DMS114 treated with DMSO at 0.1 percent for 48 hours (cell line): ENCODE results near the gene SIRT2.
"Not testable (repeated sequence)": the region's sequence is repeated elsewhere in the genome, so short reads cannot be mapped to it uniquely, and the experiment has no call there.

Source experiments
- DNase-seq: peaks from one replicate; lab custom pipeline; 2025; ENCODE audit not compliant: unreplicated experiment; lab: John Stamatoyannopoulos, UW

Gene SIRT2

GRCh38 chr19:38898788-38899446, 501 bp downstream of the SIRT2 start:
- DNase-seq, result no peak

- no peak for DNase-seq
Observed at GRCh38 chr19:38894968-38895367, 4.5 kb downstream of the SIRT2 start.

GRCh38 chr19:38893341-38893771, 6.1 kb downstream of the SIRT2 start:
- DNase-seq, result no peak

- no peak for DNase-seq
Observed at GRCh38 chr19:38892841-38893240, 6.6 kb downstream of the SIRT2 start.

GRCh38 chr19:38891771-38892170, 7.6 kb downstream of the SIRT2 start:
- DNase-seq, result no peak

- no peak for DNase-seq
Observed at GRCh38 chr19:38890686-38891085, 8.7 kb downstream of the SIRT2 start.

- DNase-seq, result no peak
Observed at GRCh38 chr19:38889803-38890202, 9.6 kb downstream of the SIRT2 start.

- no peak for DNase-seq
Observed at GRCh38 chr19:38888876-38889275, 10.5 kb downstream of the SIRT2 start.

GRCh38 chr19:38884691-38885090, 14.7 kb downstream of the SIRT2 start:
- DNase-seq, result not testable (repeated sequence)

- DNase-seq, result no peak
Observed at GRCh38 chr19:38883286-38883685, 16.1 kb downstream of the SIRT2 start.

GRCh38 chr19:38880882-38881609, 18.4 kb downstream of the SIRT2 start:
- DNase-seq, result no peak

- no peak for DNase-seq
Observed at GRCh38 chr19:38880076-38880881, 19.1 kb downstream of the SIRT2 start.

- no peak for DNase-seq
Observed at GRCh38 chr19:38879400-38879751, 20.0 kb downstream of the SIRT2 start.

- DNase-seq, result no peak
Observed at GRCh38 chr19:38878575-38879399, 20.6 kb downstream of the SIRT2 start.

- DNase-seq, result no peak
Observed at GRCh38 chr19:38877781-38878574, 21.4 kb downstream of the SIRT2 start, which contains the start of gene RINL. Gene RINL, minus strand, starts transcription at chr19:38878275. Its CDS starts 1,533 bp downstream, at chr19:38876742.

GRCh38 chr19:38875656-38876395, 23.6 kb downstream of the SIRT2 start:
- DNase-seq, result no peak

GRCh38 chr19:38873400-38873799, 26.0 kb downstream of the SIRT2 start:
- not testable (repeated sequence) for DNase-seq

GRCh38 chr19:38870612-38871011, 28.8 kb downstream of the SIRT2 start:
- DNase-seq, result no peak

GRCh38 chr19:38869836-38870607, 29.4 kb downstream of the SIRT2 start:
- no peak for DNase-seq
